HG03196 (cell line): ENCODE results near the gene FBXO21.

Experiments
- ATAC-seq: cut with Tn5 transposase; IDR thresholded peaks from one replicate; pipeline ENCODE4 v1.9.1; 2021; ENCODE audit not compliant: unreplicated experiment

Gene FBXO21

DNA sequence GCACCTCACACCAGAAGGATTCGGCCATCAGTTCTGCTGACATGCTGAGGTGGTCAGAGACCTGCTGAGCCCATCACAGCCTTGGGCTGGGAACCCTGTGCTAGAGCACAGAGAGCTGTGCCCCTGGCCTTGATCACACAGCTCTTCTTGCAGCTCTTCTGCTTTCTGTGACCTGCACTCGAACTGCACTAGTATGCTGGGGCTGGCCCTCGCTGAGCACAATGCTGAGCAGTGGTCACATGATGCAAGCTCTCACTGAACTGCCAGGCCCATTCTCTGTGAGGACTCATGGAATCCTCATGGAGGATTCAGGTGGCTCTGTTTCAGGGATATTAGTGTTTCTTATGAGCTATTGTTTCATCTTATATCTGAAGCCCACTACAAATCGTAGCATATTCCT is 22.5 kb downstream of the FBXO21 start:
- no peak for ATAC-seq

DNA sequence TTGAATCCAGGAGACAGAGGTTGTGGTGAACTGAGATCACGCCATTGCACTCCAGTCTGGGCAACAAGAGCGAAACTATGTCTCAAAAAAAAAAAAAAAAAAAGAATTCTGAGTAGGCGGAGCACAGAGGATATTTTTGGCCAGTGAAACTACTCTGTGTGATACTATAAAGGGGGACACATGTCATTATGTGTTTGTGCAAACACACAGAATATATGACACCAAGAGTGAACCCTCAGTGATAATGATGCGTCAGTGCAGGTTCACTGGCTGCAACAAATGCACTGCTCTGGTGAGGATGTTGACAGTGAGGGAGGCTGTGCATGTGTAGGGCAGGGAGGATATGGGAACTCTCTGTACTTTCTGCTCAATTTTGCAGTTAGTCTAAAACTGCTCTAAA is 24.2 kb downstream of the FBXO21 start:
- ATAC-seq: no peak

DNA sequence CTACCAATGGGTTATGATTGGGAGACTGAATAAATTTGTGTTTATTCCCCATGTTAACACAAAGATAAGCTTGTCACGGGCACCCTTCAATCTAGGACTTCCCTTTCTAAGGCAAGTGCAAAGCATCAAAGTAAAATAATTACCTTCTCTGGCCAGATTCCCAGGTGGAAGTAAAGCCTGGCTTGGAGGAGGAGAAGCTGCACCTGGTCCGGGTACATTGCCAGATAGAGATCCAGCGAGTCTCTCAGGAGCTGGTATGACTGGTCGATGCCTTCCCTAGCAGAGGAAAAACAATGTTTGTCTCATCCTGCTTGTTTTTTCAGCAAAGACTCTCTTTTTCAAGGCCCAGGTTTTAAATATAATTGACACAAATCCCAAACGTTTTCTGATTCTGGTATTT is 24.9 kb downstream of the FBXO21 start:
- ATAC-seq: no peak

DNA sequence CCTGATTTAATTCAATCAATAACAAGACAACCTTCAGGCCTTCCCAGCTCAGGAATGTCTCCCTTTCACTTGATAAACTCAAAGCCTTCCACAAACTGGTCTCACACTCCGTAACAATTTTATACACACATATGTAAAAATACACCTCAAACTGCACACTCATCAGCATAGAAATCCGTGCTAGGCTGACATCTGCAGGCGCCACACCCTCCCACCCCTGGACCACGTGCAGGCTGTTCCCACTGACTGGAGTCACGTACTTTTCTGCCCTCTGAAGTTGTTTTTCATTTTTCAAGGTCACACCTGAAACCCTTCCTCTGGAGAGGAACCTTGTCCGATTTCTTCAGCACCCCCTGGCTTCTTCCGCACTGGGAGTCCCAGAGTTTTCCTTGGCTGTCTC is 27.6 kb downstream of the FBXO21 start:
- no peak for ATAC-seq

DNA sequence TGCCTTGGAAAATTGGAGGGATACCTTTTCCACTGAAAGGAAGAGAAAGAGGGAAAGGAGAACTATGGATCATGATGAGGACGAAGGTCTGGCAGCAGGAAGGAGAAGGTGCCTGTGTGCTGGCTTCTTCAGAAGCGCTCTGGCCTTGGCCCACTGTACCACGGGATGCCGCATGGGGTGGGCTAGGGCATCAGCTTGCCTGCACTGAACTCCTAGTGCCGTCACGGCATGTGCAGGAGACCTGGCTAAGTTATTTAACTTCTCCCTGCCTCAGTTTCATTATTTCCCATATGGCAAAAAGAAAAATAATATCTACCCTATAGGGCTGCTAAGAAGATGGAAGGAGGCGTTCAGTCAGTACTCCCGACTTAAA is 28.1 kb downstream of the FBXO21 start:
- no peak for ATAC-seq

DNA sequence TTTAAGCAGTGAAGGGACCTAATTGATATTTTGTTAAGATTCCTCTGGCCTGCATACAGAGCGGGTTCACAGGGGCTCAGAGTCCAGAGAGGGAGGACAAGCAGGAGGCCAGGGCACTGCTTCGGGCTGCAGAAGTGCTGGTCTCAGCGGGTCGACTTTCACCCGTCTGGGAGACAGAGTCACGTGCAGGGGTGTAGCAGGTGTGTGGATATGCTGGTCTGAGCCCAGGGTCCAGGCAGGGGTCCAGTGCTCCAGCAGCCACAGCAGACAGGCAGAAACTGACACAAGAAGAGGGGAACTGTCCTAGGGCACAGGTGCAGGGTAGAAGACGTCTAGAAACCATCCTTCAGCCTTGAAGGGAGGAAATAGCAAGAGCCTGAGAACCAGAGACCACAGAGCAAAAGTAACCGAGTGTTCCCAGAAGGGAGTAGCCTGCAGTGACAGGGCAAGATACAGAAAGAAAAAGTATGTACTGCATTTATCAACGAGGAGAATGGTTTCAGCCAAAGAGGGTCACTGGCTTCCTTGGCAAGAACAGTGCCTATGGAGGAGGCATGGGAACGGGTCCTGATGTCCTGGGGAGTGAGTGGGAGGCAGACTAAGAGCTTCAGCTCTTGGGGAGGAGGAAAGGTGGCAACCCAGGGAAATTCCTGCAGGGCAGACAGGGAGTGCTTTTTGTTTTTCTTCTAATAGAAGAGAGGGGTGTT is 28.7 kb downstream of the FBXO21 start:
- ATAC-seq: no peak

DNA sequence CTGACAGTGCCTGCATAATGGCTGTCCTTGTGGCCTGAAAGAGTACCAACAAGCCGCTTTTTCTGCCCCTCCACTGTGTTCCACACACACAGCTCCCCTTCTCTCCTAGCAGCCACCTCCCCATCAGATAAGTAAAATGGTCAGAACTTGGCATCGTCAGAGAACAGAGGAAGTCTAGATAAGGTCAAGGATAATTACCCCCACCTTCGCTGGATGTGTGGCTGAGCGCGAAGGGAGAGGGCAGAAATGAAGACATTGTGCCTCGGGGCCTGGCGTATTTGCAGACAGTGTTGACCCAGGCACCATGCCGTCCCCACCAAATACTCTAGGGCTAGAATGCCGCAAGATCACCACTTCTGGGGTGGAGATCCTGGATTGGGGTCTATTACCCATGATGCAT is 30.6 kb downstream of the FBXO21 start:
- no peak for ATAC-seq

DNA sequence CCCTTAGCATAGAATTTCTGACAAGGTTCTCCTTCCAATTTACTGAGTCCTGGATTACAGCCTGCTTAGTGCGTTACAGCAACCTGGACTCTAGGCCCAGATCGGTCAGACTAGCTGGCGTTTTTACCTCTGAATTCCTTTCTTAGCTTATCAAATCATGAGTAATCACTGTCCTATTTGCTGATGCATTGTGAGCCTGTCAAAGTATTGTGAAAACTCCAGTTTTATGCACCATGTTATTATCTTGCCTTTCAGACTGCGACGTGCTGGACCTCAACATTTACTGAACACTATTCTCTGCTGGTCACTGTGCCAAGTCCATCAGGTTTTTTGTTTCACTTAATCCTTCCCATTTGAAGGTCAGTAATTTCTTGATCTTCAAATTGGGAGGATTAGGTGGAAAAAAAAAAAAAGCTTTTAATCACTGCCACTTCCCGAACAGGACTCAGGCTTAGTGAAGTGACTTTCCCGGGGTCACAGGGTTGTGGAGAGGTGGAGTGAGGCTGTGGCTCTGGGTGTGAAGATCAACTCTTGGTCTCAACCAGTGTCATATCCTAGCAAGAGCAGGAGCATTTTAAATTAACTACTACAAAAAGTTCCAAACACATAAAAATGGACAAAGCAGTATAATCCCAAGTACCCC is 31.2 kb downstream of the FBXO21 start:
- ATAC-seq: no peak

DNA sequence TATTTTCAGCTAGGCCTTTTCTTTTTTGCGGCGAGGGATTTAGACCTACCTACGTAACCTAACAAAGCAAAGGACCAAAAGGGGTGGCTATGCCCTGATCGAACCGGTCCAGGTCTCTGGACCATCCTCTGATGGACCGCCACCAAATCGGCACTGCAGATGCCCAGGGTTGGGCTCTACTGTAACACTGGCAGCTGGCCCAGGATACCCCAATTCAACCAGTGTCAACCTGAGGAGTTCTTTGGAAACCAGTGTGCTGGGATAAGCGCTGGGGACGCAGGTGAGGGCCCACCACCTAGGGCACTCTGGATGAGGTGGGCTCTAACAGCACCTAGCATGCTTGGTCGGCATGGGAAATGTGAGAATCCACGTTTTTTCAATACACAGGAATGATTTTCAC is 32.2 kb downstream of the FBXO21 start:
- no peak for ATAC-seq

DNA sequence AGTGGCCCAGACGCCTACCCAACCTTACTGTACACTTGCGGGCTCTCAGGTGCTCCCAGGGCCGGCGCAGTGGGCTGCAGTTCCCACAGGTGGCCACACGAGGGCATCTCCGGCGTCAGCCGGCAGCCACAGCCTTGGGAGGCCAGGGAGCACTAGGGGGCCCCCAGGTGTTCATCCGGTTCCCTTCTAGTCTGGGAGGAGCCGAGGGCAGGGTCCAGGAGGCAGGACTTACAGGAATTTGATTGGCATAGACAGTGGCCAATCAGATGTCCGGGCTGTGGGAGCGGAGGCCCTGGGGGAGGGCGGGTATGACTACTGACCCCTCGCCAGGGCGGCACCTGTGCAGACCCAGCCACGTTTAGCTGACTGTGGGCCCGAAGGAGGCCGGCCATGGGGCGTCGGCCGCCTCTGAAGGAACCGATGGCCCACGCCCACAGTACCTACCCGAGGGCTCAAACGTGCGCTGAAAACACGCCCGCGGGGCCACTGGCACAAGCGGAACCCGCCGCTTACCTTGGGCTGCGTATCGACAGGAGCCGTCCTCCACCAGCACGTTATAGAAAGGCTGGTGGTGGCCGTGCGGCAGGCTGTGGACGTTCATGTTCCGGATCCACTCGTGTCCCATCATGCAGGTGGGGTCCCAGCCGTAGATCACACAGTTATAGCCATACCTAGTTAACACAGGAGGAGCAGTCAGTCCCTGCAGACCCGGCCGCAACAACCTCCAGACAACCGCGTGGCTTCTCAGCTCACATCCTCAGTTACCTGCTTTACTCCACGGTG is 34.8 kb downstream of the FBXO21 start:
- ATAC-seq: no peak

DNA sequence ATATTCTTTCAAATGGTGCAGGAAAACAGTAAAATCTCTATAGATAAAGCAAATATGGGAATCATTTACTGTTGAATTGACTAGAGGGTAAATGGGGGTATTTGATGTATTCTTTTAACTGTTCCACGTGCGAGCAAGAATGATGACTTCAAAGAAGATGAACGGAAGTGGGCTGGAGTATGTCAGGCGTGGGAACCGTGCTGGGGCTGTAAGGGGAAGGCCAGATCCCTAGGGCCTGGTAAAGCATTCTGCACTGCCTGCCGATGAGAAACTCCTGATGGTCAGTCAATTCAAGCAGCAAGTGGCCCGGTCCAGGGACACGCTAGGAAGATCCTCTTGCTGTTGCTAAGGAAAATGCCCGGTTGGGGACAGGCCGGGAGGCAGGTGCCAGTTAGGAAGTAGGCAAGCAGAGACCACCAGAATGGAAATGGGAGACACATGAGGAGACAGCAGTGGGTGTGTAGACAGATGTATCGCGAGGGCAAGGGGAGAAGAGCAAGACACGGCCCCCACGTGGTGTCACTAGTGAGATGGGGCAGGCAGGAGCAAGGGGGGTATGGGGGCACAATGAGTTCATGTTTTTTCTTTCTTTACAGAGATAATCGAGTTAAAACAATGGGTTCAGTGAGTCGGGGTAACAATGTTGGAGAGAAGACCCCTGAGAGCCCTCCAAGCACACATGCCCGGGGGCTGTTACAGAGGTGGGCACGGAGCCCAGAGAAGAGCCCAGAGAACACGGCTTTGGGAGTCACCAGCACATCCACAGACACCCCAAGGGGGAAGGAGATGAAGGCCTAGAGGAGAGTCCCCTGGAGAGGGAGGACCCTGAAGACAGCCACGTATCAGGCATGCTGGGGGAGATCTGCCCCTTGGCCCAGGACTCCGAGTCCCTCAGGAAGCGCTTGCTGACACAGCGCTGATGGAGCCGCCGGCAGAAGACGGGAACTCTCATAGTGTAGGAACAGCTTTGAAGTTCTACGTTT is 37.2 kb downstream of the FBXO21 start:
- no peak for ATAC-seq

DNA sequence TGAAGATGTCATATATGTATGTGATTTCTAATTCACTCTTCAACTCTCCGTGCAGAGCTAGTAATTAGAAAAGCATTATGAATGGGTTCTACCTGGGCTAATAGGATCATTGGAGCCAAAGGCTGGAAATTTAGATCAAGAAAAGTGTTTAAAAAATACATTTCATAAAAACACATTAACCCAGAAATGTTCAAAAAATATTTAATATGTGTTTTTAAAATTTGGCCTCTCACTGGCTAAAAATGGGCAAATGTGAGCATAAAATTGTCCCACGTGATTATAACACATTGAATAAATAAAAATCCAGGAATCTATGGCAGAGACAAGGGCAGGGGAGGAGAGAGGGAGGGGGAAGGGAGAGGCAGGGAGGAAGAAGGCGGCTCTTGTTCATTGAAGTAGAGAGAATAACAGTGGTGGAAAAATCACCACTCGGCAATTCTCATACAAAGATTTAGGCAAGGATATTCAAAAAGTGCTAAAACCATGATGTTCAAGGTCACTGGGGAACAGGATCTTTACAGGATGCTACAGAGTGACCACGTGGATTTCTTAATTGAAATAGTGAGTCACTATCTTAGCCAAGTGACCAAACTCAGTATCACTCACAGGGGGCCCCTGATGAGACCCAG is 38.8 kb downstream of the FBXO21 start:
- no peak for ATAC-seq

DNA sequence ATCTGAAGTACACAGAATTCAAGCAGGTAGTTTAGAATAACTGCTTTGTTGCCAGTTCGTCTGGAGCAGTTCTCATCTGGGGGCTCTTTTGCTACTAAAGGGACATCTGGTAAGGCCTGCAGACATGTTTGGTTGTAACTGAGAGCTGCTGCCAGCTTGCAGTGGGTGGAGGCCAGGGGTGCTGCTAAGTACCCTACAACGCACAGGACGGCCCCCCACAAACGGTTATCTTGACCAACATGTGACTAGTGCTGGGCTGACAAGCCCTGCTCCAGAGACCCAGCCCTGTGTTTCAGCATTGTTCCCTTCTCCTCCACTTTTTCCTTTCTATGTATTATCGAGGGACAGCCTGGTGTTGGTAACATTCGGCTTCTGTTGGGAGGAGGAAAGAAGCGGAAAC is 40.8 kb downstream of the FBXO21 start:
- no peak for ATAC-seq

DNA sequence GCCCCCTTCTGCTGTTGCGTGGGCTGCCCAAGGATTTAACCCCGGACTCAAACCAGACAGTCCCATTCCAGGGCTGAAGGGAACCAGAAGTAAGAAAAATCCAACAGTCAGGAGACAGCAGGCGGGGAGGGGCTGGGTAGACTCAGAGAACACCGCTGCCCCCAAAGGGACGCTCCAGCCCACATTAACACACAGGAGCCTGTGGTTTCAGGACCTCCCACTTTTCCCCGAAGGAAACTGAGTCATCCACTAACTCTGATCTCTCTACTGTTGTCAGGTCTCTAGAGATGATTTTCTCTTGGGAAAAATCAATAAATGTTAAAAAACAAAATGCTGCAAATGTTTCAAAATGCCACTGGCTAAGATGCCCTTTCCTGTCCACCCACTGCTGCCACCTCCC is 41.6 kb downstream of the FBXO21 start:
- ATAC-seq: no peak

DNA sequence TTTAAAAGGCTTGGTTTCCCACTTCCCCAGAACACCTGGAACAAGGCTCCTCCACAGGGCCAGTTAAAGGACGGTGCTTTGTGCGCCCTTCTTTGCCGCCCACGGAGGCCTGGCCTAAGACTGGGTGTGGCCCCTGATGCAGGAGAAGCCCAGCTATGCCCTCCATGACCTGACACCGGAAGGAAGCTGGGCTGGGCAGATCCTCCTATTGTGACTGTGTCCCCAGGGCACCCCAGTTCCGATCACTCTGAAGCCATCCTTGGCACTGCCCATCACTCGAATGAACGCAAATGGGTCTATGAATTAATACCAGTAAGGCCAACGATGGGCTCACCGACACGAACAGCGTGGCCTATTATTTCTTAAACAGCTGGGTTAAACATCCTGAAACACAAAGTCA is 42.6 kb downstream of the FBXO21 start:
- no peak for ATAC-seq

DNA sequence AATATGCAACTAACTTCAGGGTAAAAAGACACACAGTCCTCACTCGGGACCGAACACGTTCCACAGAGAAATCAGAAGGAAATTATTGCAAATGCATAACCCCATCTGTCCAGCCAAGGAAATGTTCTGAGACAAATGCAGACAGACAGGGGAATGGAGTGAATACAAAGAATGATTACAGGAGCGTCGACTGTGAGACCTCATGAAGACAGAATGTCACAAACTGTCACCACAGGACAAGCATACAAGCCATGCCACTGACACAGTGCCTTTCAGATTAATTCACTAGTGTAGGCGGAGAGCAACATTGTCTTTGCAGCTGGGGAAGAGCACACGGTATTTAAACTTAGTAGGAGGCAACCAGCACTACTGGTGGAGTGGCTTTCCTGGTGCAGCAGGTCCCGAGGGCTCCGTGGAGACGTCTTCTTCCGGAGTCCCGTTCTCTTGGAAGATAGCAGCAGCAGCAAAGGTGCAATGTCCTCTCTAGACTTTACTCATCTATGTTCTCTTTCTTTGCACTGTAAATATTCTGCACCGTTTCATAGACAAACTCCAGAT is 44.6 kb downstream of the FBXO21 start:
- no peak for ATAC-seq

DNA sequence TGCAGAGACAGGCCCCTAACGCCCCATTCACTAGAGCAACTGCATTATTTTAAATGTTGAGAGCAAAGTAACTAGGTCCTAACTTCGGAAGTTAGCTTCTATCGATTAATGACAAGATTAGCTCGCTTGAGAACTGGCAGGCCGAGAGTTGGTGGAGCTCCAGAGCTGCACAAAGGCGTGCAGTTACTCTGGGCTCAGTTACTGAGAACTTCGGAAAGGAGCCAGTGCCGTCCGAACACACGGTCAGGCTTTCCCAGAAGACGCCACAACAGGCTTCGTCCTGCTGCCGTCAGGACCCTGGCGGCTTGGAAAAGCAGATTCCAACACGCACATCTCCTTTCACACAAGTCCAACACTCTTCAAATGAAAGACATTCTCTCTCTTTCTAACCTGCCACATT is 45.7 kb downstream of the FBXO21 start:
- ATAC-seq: no peak

DNA sequence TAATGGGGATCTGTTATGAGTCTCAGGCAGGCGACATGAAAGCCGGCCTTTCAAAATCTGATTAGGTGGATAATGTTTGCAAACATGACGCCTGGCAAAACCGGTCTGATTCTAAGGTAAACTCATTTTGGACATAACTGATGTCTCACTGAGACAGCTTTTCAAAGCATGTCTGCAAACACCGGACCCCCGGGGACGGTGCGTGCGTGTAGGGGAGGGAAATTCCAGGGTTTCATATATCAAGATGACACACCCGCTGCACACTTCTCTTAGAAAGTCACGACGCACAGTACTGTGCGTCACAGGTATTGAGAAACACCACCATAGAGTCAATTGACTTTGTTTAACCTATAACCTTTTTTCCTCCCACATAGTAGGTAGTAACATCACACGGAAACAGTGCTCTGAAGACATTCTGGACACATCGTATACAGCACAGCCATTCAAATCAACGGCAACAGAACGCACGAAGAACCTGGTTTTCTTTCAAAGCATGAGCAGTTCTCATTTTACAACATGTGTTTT is 47.2 kb downstream of the FBXO21 start:
- ATAC-seq: no peak

DNA sequence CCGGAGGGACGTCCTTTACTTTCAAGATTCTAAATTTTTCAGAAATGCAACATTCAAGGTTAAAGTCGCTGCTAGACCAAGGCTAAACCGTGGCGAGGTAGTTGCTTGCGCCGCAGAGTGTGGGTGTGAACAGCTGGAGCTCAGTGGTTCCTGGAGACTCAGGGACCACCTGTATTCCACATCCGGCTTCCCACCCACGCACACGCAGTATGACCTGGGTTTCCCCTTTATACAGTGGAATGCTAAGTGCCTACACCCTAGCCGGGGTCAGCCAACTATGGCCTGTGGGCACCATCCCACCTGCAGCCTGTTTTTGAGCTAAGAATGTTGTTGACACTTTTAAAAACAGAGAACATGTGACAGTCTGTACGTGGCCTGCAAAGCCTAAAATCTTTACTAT is 48.2 kb downstream of the FBXO21 start:
- ATAC-seq: no peak
